ENCODE data around the gene RPL31. TPM values are rescaled to one million over a fixed set of nuclear protein-coding genes. Genes with fewer than 3 reads are reported as not detected.

RPL31 gene
- total and polyA plus RNA-seq, 2 experiments from 2014 or later, result 1,256 to 1,571 TPM

GRCh38 chr2:100964681-100965169 lies 37.4 kb upstream of the RPL31 start:
- Histone ChIP-seq H3K4me1 (ENCODE audit: insufficient read depth) (no peaks in the 10 kb centered on the region), H3K4me3 (no peak overlapping the region), H3K4me2 (no peak overlapping the region), H3K9me2 (replicated peaks; ENCODE audit: insufficient read depth) (no peaks in the 10 kb centered on the region), H3K9me3 (ENCODE audit: low read depth) (no peaks in the 10 kb centered on the region), H2AFZ (no peak overlapping the region), H3K27ac (no peak overlapping the region), H3K36me3 (replicated peaks; ENCODE audit: insufficient read depth, low read depth) (no peaks in the 10 kb centered on the region), H4K20me1 (ENCODE audit: insufficient read depth, poor library complexity, severe bottlenecking) (no peaks in the 10 kb centered on the region), H3K27me3 (no peaks in the 10 kb centered on the region), H3K79me2 (no peaks in the 10 kb centered on the region)
- WGBS (ENCODE audit: low lambda C conversion rate, missing lambda C conversion rate), result 89% methylated on average over 11 of the region's 11 CpGs
- no peak for DNase-seq (ENCODE audit: low spot score)
- TF ChIP-seq EZH2 (IDR thresholded peaks at IDR 0.05; ENCODE audit: borderline replicate concordance) (no peak), EZH2phosphoT487 (IDR thresholded peaks at IDR 0.05; ENCODE audit: low read depth, severe bottlenecking, unreplicated experiment) (no peak)
- TF ChIP-seq, protein P1, sequence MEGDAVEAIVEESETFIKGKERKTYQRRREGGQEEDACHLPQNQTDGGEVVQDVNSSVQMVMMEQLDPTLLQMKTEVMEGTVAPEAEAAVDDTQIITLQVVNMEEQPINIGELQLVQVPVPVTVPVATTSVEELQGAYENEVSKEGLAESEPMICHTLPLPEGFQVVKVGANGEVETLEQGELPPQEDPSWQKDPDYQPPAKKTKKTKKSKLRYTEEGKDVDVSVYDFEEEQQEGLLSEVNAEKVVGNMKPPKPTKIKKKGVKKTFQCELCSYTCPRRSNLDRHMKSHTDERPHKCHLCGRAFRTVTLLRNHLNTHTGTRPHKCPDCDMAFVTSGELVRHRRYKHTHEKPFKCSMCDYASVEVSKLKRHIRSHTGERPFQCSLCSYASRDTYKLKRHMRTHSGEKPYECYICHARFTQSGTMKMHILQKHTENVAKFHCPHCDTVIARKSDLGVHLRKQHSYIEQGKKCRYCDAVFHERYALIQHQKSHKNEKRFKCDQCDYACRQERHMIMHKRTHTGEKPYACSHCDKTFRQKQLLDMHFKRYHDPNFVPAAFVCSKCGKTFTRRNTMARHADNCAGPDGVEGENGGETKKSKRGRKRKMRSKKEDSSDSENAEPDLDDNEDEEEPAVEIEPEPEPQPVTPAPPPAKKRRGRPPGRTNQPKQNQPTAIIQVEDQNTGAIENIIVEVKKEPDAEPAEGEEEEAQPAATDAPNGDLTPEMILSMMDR (IDR thresholded peaks at IDR 0.05; ENCODE audit: poor library complexity), result no peak

DNA sequence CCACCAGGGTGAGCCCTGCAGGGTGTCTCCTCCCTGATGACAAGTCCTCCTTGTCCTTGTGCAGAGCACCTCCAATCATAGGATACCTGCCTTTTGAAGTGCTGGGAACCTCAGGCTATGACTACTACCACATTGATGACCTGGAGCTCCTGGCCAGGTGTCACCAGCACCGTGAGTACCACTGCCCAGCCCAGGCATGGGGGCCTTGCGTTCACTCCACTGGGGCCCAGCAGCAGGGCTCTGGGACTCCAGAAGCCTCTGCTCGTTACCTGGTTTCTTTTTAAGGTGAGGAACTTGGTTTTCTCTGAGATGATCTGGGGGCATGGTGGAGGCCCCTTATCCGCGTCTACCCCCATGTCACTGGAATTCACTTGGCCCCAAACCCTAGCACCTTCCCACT lies 36.5 kb upstream of the RPL31 start:
- Histone ChIP-seq H3K4me2 (no peak overlapping the region), H3K27me3 (no peaks in the 10 kb centered on the region), H2AFZ (no peak overlapping the region), H3K36me3 (replicated peaks; ENCODE audit: insufficient read depth, low read depth) (no peaks in the 10 kb centered on the region), H3K27ac (no peak overlapping the region), H3K9me3 (ENCODE audit: low read depth) (no peaks in the 10 kb centered on the region), H3K9me2 (replicated peaks; ENCODE audit: insufficient read depth) (no peaks in the 10 kb centered on the region), H3K79me2 (no peaks in the 10 kb centered on the region), H4K20me1 (ENCODE audit: insufficient read depth, poor library complexity, severe bottlenecking) (no peaks in the 10 kb centered on the region), H3K4me3 (no peak overlapping the region), H3K4me1 (ENCODE audit: insufficient read depth) (no peaks in the 10 kb centered on the region)
- 98% methylated on average over 5 of the region's 5 CpGs for WGBS (ENCODE audit: low lambda C conversion rate, missing lambda C conversion rate)
- no peak for TF ChIP-seq EZH2 (IDR thresholded peaks at IDR 0.05; ENCODE audit: borderline replicate concordance)
- TF ChIP-seq, protein P1 (IDR thresholded peaks at IDR 0.05; ENCODE audit: poor library complexity), result no peak
- TF ChIP-seq EZH2phosphoT487 (IDR thresholded peaks at IDR 0.05; ENCODE audit: low read depth, severe bottlenecking, unreplicated experiment), result no peak
- no peak for DNase-seq (ENCODE audit: low spot score)

DNA sequence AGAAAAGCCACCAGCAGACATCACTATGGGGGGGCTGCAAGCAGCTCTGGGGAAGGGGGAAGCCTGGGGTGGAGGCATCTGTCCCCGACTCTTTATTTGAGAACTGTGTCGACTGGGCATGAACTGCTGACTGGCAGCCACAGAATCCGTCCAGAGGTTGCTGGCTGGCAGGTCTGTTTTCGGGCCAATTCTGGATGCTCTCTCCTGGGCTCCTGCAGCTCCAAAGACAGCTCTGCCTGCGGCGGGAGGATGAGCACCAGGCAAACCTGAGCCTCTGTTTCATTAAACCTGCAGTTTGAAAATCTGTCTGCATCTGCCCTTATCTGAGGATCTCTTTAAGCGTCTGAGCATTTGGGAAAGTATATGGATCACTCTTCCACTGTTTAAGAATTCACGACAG lies 34.4 kb upstream of the RPL31 start:
- H3K79me2 ChIP-seq, result no peaks in the 10 kb centered on the region
- WGBS (ENCODE audit: low lambda C conversion rate, missing lambda C conversion rate), result 81% methylated on average over 8 of the region's 8 CpGs

More for the DNA sequence above, 34.4 kb upstream of the RPL31 start:
- Histone ChIP-seq H3K27ac (no peak overlapping the region), H3K4me3 (no peak overlapping the region), H3K36me3 (replicated peaks; ENCODE audit: insufficient read depth, low read depth) (no peaks in the 10 kb centered on the region), H3K9me3 (ENCODE audit: low read depth) (no peaks in the 10 kb centered on the region), H2AFZ (no peak overlapping the region), H3K4me1 (ENCODE audit: insufficient read depth) (no peaks in the 10 kb centered on the region), H4K20me1 (ENCODE audit: insufficient read depth, poor library complexity, severe bottlenecking) (no peaks in the 10 kb centered on the region), H3K4me2 (no peak overlapping the region), H3K27me3 (no peaks in the 10 kb centered on the region), H3K9me2 (replicated peaks; ENCODE audit: insufficient read depth) (no peaks in the 10 kb centered on the region)
- DNase-seq (ENCODE audit: low spot score), result no peak
- TF ChIP-seq EZH2 (IDR thresholded peaks at IDR 0.05; ENCODE audit: borderline replicate concordance), result no peak
- no peak for TF ChIP-seq EZH2phosphoT487 (IDR thresholded peaks at IDR 0.05; ENCODE audit: low read depth, severe bottlenecking, unreplicated experiment)
- TF ChIP-seq, protein P1 (IDR thresholded peaks at IDR 0.05; ENCODE audit: poor library complexity), result no peak

Data from hepatocyte (in vitro differentiated cells).